Measurements from ENCODE around the gene SLC51B.
"Not testable (repeated sequence)": the region's sequence is repeated elsewhere in the genome, so short reads cannot be mapped to it uniquely, and the experiment has no call there.

Gene SLC51B

GRCh38 chr15:65067317-65067644, 22.1 kb downstream of the SLC51B start:
- no peak for DNase-seq

GRCh38 chr15:65067645-65068402, 22.6 kb downstream of the SLC51B start, which contains the start of gene RASL12:
TSS of gene RASL12 (minus strand) at chr15:65067991. CDS start at chr15:65067835, 156 bp downstream.
- DNase-seq: no peak

- no peak for DNase-seq
Measured at GRCh38 chr15:65068403-65068788, 23.2 kb downstream of the SLC51B start.

GRCh38 chr15:65069179-65069578, 24.0 kb downstream of the SLC51B start:
- no peak for DNase-seq

- no peak for DNase-seq
Measured at GRCh38 chr15:65069779-65070546, 24.8 kb downstream of the SLC51B start.

GRCh38 chr15:65071381-65071811, 26.2 kb downstream of the SLC51B start:
- DNase-seq: no peak

GRCh38 chr15:65072027-65072426, 26.8 kb downstream of the SLC51B start:
- no peak for DNase-seq

GRCh38 chr15:65072617-65073016, 27.4 kb downstream of the SLC51B start:
- no peak for DNase-seq

GRCh38 chr15:65074946-65075345, 29.8 kb downstream of the SLC51B start:
- DNase-seq: not testable (repeated sequence)

GRCh38 chr15:65075607-65076395, 30.6 kb downstream of the SLC51B start:
- not testable (repeated sequence) for DNase-seq

GRCh38 chr15:65076486-65077290, 31.5 kb downstream of the SLC51B start, which contains the start of gene KBTBD13:
TSS of gene KBTBD13 (plus strand) at chr15:65076746. CDS start at chr15:65076816, 70 bp downstream.
- DNase-seq: no peak

GRCh38 chr15:65077291-65077980, 32.2 kb downstream of the SLC51B start:
- DNase-seq: no peak

GRCh38 chr15:65077981-65078352, 32.8 kb downstream of the SLC51B start:
- DNase-seq: no peak

GRCh38 chr15:65079580-65079979, 34.4 kb downstream of the SLC51B start:
- no peak for DNase-seq

- DNase-seq: no peak
Measured at GRCh38 chr15:65081270-65081669, 36.1 kb downstream of the SLC51B start.

GRCh38 chr15:65081758-65082157, 36.6 kb downstream of the SLC51B start:
- no peak for DNase-seq

GRCh38 chr15:65082303-65082953, 37.2 kb downstream of the SLC51B start:
- DNase-seq: no peak

GRCh38 chr15:65083262-65083701, 38.1 kb downstream of the SLC51B start:
- no peak for DNase-seq

GRCh38 chr15:65084500-65085206, 39.5 kb downstream of the SLC51B start:
- no peak for DNase-seq

- no peak for DNase-seq
Measured at GRCh38 chr15:65085207-65085753, 40.1 kb downstream of the SLC51B start.
